RWPE1 (cell line): Measurements from ENCODE around the gene SLC46A1.

ENCODE experiments used
- CTCF ChIA-PET: fragments of 350-600 bp; sonication (Branson Sonifier 250); formaldehyde crosslinking; extraction: SDS; loops from one replicate; lab custom pipeline; 2021; lab: Yijun Ruan, JAX
- POLR2A ChIA-PET: fragments of 400-600 bp; formaldehyde crosslinking; extraction: SDS; loops from one replicate; lab custom pipeline; 2020; ENCODE audit warnings: antibody characterized with exemption; ENCODE audit not compliant: low non-redundant PET; lab: Yijun Ruan, JAX
- DNase-seq: peaks from one replicate; pipeline ENCODE4 v3.0.0; 2012; ENCODE audit warnings: low spot score
- H3K27ac ChIP-seq: fragments of 450-650 bp; 2 replicates; pipeline ENCODE4 v1.5.1; 2017
- CTCF ChIP-seq: fragments of 450-650 bp; conservative IDR thresholded peaks from 2 replicates; pipeline ENCODE4 v1.5.1; 2017; ENCODE audit warnings: low read depth, mild to moderate bottlenecking

The SLC46A1 gene

GRCh38 chr17:28415886-28416285 is 9.9 kb upstream of the SLC46A1 start:
- ChIA-PET CTCF (interaction anchor here (0.6 to 1.2 kb wide), 6 partner anchors 9 to 78 kb away, joined by 3 to 9 read pairs (median 5); no protein-coding TSS in a partner anchor), POLR2A (no interaction called here)
- TF ChIP-seq CTCF, result no peak
- no peak overlapping the region for H3K27ac ChIP-seq
- no peak for DNase-seq

GRCh38 chr17:28413804-28414203 is 7.8 kb upstream of the SLC46A1 start:
- CTCF ChIA-PET, result interaction anchor here (0.5 kb wide), 1 partner anchor 133 kb away, joined by 3 read pairs; no protein-coding TSS in a partner anchor

GRCh38 chr17:28412099-28412498 is 6.1 kb upstream of the SLC46A1 start:
- no peak for DNase-seq
- CTCF ChIA-PET, result no interaction called here
- no peak for TF ChIP-seq CTCF
- no peak overlapping the region for H3K27ac ChIP-seq
- POLR2A ChIA-PET, result no interaction called here

More at GRCh38 chr17:28413804-28414203, 7.8 kb upstream of the SLC46A1 start:
- TF ChIP-seq CTCF, result no peak
- no peak overlapping the region for H3K27ac ChIP-seq
- DNase-seq, result no peak
- POLR2A ChIA-PET, result no interaction called here

GRCh38 chr17:28407974-28408306 is 1.9 kb upstream of the SLC46A1 start:
- peak overlapping the region; percentile 90 for H3K27ac ChIP-seq
- DNase-seq, result no peak
- POLR2A ChIA-PET, result interaction anchor here (0.8 kb wide), 1 partner anchor 12 kb away, joined by 3 read pairs; no protein-coding TSS in a partner anchor
- no peak for TF ChIP-seq CTCF
- CTCF ChIA-PET, result interaction anchor here (0.6 to 1.7 kb wide), 2 partner anchors 9 to 924 kb away, joined by 3 to 9 read pairs; no protein-coding TSS in a partner anchor

- ChIA-PET POLR2A (interaction anchor here (0.8 kb wide), 1 partner anchor 11 kb away, joined by 3 read pairs; no protein-coding TSS in a partner anchor), CTCF (interaction anchor here (0.6 to 1.7 kb wide), 3 partner anchors 10 to 924 kb away, joined by 3 to 9 read pairs (median 3); no protein-coding TSS in a partner anchor)
- peak overlapping the region; percentile 90 for H3K27ac ChIP-seq
- 0 out of 2 replicates have a peak, but pooled peaks have one; percentile 11 for TF ChIP-seq CTCF
- DNase-seq, result peak; percentile 97
Measured at GRCh38 chr17:28407130-28407973, 1.3 kb upstream of the SLC46A1 start.

GRCh38 chr17:28406473-28406814 is 432 bp upstream of the SLC46A1 start:
- peak overlapping the region; percentile 90 for H3K27ac ChIP-seq
- CTCF ChIA-PET, result interaction anchor here (1.0 kb wide), 1 partner anchor 44 kb away, joined by 3 read pairs; no protein-coding TSS in a partner anchor
- TF ChIP-seq CTCF, result no peak
- no peak for DNase-seq
- POLR2A ChIA-PET, result no interaction called here
